ENCODE data around the gene IER5L.

The IER5L gene

GRCh38 chr9:129177791-129178567, at the start of gene IER5L (continued):
- TF ChIP-seq ZNF473 (tag by site-specific recombination; IDR thresholded peaks at IDR 0.05): no peak
- no peak for TF ChIP-seq ZNF416 (tag by site-specific recombination; IDR thresholded peaks at IDR 0.05)
- TF ChIP-seq ZNF335 (tag by site-specific recombination; conservative IDR thresholded peaks at IDR 0.05): peak; percentile 70
- no peak for TF ChIP-seq ZNF221 (tag by site-specific recombination; IDR thresholded peaks at IDR 0.05; ENCODE audit: borderline replicate concordance)
- no peak for TF ChIP-seq ZNF521 (tag by site-specific recombination; IDR thresholded peaks at IDR 0.05)
- TF ChIP-seq ZNF391 (tag by site-specific recombination; IDR thresholded peaks at IDR 0.05; ENCODE audit: borderline replicate concordance, low read depth): peak; percentile 80
- TF ChIP-seq ZNF426 (tag by site-specific recombination; IDR thresholded peaks at IDR 0.05): no peak
- 0 out of 2 replicates have a peak, but pooled peaks have one; percentile 25 for TF ChIP-seq ZNF398 (tag by site-specific recombination; IDR thresholded peaks at IDR 0.05)
- TF ChIP-seq ZNF354C (tag by site-specific recombination; IDR thresholded peaks at IDR 0.05; ENCODE audit: borderline replicate concordance, low read depth): no peak
- no peak for TF ChIP-seq ZNF510 (tag by site-specific recombination; IDR thresholded peaks at IDR 0.05; ENCODE audit: insufficient replicate concordance)
- TF ChIP-seq ATF2 (tag by site-specific recombination; IDR thresholded peaks at IDR 0.05; ENCODE audit: low read depth): no peak
- no peak for TF ChIP-seq ZNF148 (tag by site-specific recombination; IDR thresholded peaks at IDR 0.05; ENCODE audit: borderline replicate concordance)
- peak; percentile 21; the same call in 1 of the 2 replicates for TF ChIP-seq ZIC2 (tag by site-specific recombination; IDR thresholded peaks at IDR 0.05)
- TF ChIP-seq ZSCAN30 (tag by site-specific recombination; IDR thresholded peaks at IDR 0.05): no peak; the same call in 1 of the 2 replicates
- no peak for TF ChIP-seq ZBTB48 (tag by site-specific recombination; IDR thresholded peaks at IDR 0.05)
- peak; percentile 72 for TF ChIP-seq ZNF843 (tag by site-specific recombination; IDR thresholded peaks at IDR 0.05)
- TF ChIP-seq ZNF10 (tag by site-specific recombination; IDR thresholded peaks at IDR 0.05): peak; percentile 78; the same call in 1 of the 2 replicates
- no peak for TF ChIP-seq ZNF544 (tag by site-specific recombination; IDR thresholded peaks at IDR 0.05)
- no peak for TF ChIP-seq MYNN (tag by site-specific recombination; IDR thresholded peaks at IDR 0.05; ENCODE audit: borderline replicate concordance)
- no peak for TF ChIP-seq PRDM4 (tag by site-specific recombination; IDR thresholded peaks at IDR 0.05)
- TF ChIP-seq MEIS1 (CRISPR knock-in tag; IDR thresholded peaks at IDR 0.05; ENCODE audit: borderline replicate concordance): no peak
- no peak for TF ChIP-seq ZNF37A (tag by site-specific recombination; IDR thresholded peaks at IDR 0.05)
- no peak for TF ChIP-seq ELK4 (IDR thresholded peaks at IDR 0.05; ENCODE audit: borderline replicate concordance, low read depth, low read length)
- TF ChIP-seq ZNF561 (tag by site-specific recombination; IDR thresholded peaks at IDR 0.05; ENCODE audit: borderline replicate concordance): no peak; the same call in 1 of the 2 replicates
- TF ChIP-seq RBAK (tag by site-specific recombination; IDR thresholded peaks at IDR 0.05): no peak
- no peak for TF ChIP-seq FEZF1 (tag by site-specific recombination; IDR thresholded peaks at IDR 0.05)
- TF ChIP-seq ZNF24 (tag by site-specific recombination; IDR thresholded peaks at IDR 0.05): peak; percentile 63; the same call in 1 of the 2 replicates
- no peak for TF ChIP-seq ZNF658 (tag by site-specific recombination; IDR thresholded peaks at IDR 0.05)
- TF ChIP-seq BCL6B (tag by site-specific recombination; IDR thresholded peaks at IDR 0.05): no peak
